ENCODE data around the gene LRP6. TPM values are rescaled to one million over a fixed set of nuclear protein-coding genes. Genes with fewer than 3 reads are reported as not detected.

LRP6 gene
- total RNA-seq, 2 experiments from 2014 or later, result 5.2 to 8.1 TPM

- H3K9me3 ChIP-seq (ENCODE audit: low read length), result no peaks in the 10 kb centered on the region
Measured at GRCh38 chr12:12254553-12254952, 12.3 kb downstream of the LRP6 start.

GRCh38 chr12:12249216-12250050 is 17.4 kb downstream of the LRP6 start:
- Histone ChIP-seq H3K4me3 (ENCODE audit: low read depth, low read length, poor library complexity, severe bottlenecking) (no peak overlapping the region), H3K9me2 (ENCODE audit: insufficient read depth, low read length) (no peaks in the 10 kb centered on the region), H3K79me2 (ENCODE audit: insufficient read depth, low read depth, low read length) (no peaks in the 10 kb centered on the region), H3K4me2 (ENCODE audit: low read length) (no peak overlapping the region), H2AFZ (ENCODE audit: low read length) (no peak overlapping the region), H4K20me1 (ENCODE audit: insufficient read depth, low read length) (no peaks in the 10 kb centered on the region), H3K4me1 (ENCODE audit: insufficient read depth, low read length, poor library complexity, severe bottlenecking) (no peaks in the 10 kb centered on the region), H3K36me3 (ENCODE audit: insufficient read depth, low read length) (no peaks in the 10 kb centered on the region), H3K27ac (ENCODE audit: low read depth, low read length, poor library complexity, severe bottlenecking) (no peak overlapping the region), H3K9me3 (ENCODE audit: low read length) (no peaks in the 10 kb centered on the region)
- CTCF ChIA-PET (ENCODE audit: unreplicated experiment), result no interaction called here
- DNase-seq (ENCODE audit: low spot score), result no peak
- no TSS peak for BruUV-seq (replicated peaks)
- TF ChIP-seq CTCF (conservative IDR thresholded peaks at IDR 0.05; ENCODE audit: low read length) (no peak), EZH2phosphoT487 (IDR thresholded peaks at IDR 0.05; ENCODE audit: borderline replicate concordance, low read depth, low read length) (no peak)
- POLR2A ChIA-PET, result interaction anchor here (0.6 to 0.7 kb wide), 2 partner anchors 12 to 142 kb away, joined by 3 read pairs; no protein-coding TSS in a partner anchor
- intact Hi-C loops (cut with micrococcal nuclease; ENCODE audit: unreplicated experiment), result no loop called here

More at GRCh38 chr12:12254553-12254952, 12.3 kb downstream of the LRP6 start:
- no peak overlapping the region for H3K4me2 ChIP-seq (ENCODE audit: low read length)
- no peak for DNase-seq (ENCODE audit: low spot score)
- H2AFZ ChIP-seq (ENCODE audit: low read length), result no peak overlapping the region
- no peak overlapping the region for H3K4me3 ChIP-seq (ENCODE audit: low read depth, low read length, poor library complexity, severe bottlenecking)
- no peaks in the 10 kb centered on the region for H3K36me3 ChIP-seq (ENCODE audit: insufficient read depth, low read length)
- H3K4me1 ChIP-seq (ENCODE audit: insufficient read depth, low read length, poor library complexity, severe bottlenecking), result no peaks in the 10 kb centered on the region
- no peaks in the 10 kb centered on the region for H3K9me2 ChIP-seq (ENCODE audit: insufficient read depth, low read length)
- no peaks in the 10 kb centered on the region for H4K20me1 ChIP-seq (ENCODE audit: insufficient read depth, low read length)
- no peaks in the 10 kb centered on the region for H3K79me2 ChIP-seq (ENCODE audit: insufficient read depth, low read depth, low read length)
- no peak overlapping the region for H3K27ac ChIP-seq (ENCODE audit: low read depth, low read length, poor library complexity, severe bottlenecking)
- TF ChIP-seq CTCF (conservative IDR thresholded peaks at IDR 0.05; ENCODE audit: low read length) (no peak), EZH2phosphoT487 (IDR thresholded peaks at IDR 0.05; ENCODE audit: borderline replicate concordance, low read depth, low read length) (no peak)
- POLR2A ChIA-PET, result interaction anchor here (0.6 to 1.6 kb wide), 2 partner anchors 15 to 143 kb away, joined by 3 read pairs; no protein-coding TSS in a partner anchor
- BruUV-seq (replicated peaks), result no TSS peak
- CTCF ChIA-PET (ENCODE audit: unreplicated experiment), result no interaction called here
- intact Hi-C loops (cut with micrococcal nuclease; ENCODE audit: unreplicated experiment), result no loop called here

GRCh38 chr12:12247584-12247983 is 19.3 kb downstream of the LRP6 start:
- no peaks in the 10 kb centered on the region for H3K36me3 ChIP-seq (ENCODE audit: insufficient read depth, low read length)
- no peaks in the 10 kb centered on the region for H4K20me1 ChIP-seq (ENCODE audit: insufficient read depth, low read length)
- H3K27ac ChIP-seq (ENCODE audit: low read depth, low read length, poor library complexity, severe bottlenecking), result no peak overlapping the region
- TF ChIP-seq CTCF (conservative IDR thresholded peaks at IDR 0.05; ENCODE audit: low read length) (no peak), EZH2phosphoT487 (IDR thresholded peaks at IDR 0.05; ENCODE audit: borderline replicate concordance, low read depth, low read length) (no peak)
- intact Hi-C loops (cut with micrococcal nuclease; ENCODE audit: unreplicated experiment), result no loop called here
- ChIA-PET CTCF (ENCODE audit: unreplicated experiment) (no interaction called here), POLR2A (interaction anchor here (0.6 to 1.2 kb wide), 2 partner anchors 11 to 29 kb away, joined by 4 to 8 read pairs; no protein-coding TSS in a partner anchor)
- H2AFZ ChIP-seq (ENCODE audit: low read length), result no peak overlapping the region
- H3K79me2 ChIP-seq (ENCODE audit: insufficient read depth, low read depth, low read length), result no peaks in the 10 kb centered on the region
- DNase-seq (ENCODE audit: low spot score), result no peak
- no peaks in the 10 kb centered on the region for H3K9me2 ChIP-seq (ENCODE audit: insufficient read depth, low read length)
- no TSS peak for BruUV-seq (replicated peaks)
- H3K9me3 ChIP-seq (ENCODE audit: low read length), result no peaks in the 10 kb centered on the region
- no peak overlapping the region for H3K4me3 ChIP-seq (ENCODE audit: low read depth, low read length, poor library complexity, severe bottlenecking)
- H3K4me2 ChIP-seq (ENCODE audit: low read length), result no peak overlapping the region
- H3K4me1 ChIP-seq (ENCODE audit: insufficient read depth, low read length, poor library complexity, severe bottlenecking), result no peaks in the 10 kb centered on the region
